H1 (cell line): Measurements from ENCODE around the gene PDGFD. TPM values are rescaled to one million over a fixed set of nuclear protein-coding genes. Genes with fewer than 3 reads are reported as not detected.

Experiments
- CBX5 ChIP-seq: fragments of 300-800, 300-1000 bp; sonication (generic); IDR thresholded peaks from 2 replicates; pipeline ENCODE4 v1.7.1; 2016; ENCODE audit warnings: antibody characterized with exemption, low read length, low read depth
- CEBPB ChIP-seq: IDR thresholded peaks from 2 replicates; pipeline ENCODE4 v1.6.1; 2012; ENCODE audit warnings: low read depth, low read length
- EZH2 ChIP-seq: fragments of 200-600 bp; sonication (generic); IDR thresholded peaks from 2 replicates; pipeline ENCODE4 v1.7.1; 2012; ENCODE audit warnings: low read depth, mild to moderate bottlenecking, moderate library complexity, low read length, inconsistent platforms; ENCODE audit not compliant: severe bottlenecking
- GABPA ChIP-seq: IDR thresholded peaks from 2 replicates; pipeline ENCODE4 v1.6.1; 2011; ENCODE audit warnings: mild to moderate bottlenecking, low read length, moderate library complexity, borderline replicate concordance; ENCODE audit not compliant: insufficient read depth
- HDAC6 ChIP-seq: IDR thresholded peaks from one replicate; pipeline ENCODE4 v1.7.1; 2012; ENCODE audit warnings: low read depth, mild to moderate bottlenecking, inconsistent platforms, low read length, moderate library complexity
- KDM5A ChIP-seq: fragments of 200-600 bp; IDR thresholded peaks from 2 replicates; pipeline ENCODE4 v1.7.1; 2012; ENCODE audit warnings: mild to moderate bottlenecking, low read length, inconsistent platforms, mixed read lengths
- RFX5 ChIP-seq: IDR thresholded peaks from 2 replicates; pipeline ENCODE4 v1.6.1; 2011; ENCODE audit warnings: low read depth, low read length, improper control_type of control experiment, borderline replicate concordance
- polyA plus RNA-seq, 7 experiments: library from polyadenylated mRNA; depleted of rRNA in 3 of 7; stranded (reverse) in 5 of 7; unstranded in 2 of 7; fragments of >200 nt in 5 of 7; fragments of 200-250 nt in 2 of 7; gene quantifications; 1 replicate in 5 of 7; 2 replicates in 1 of 7; 4 replicates in 1 of 7; pipeline versions ENCODE4 v1.2.1 to v1.2.3, GENCODE V29; 2011 to 2013; ENCODE audit warnings: missing spikeins in 2 of 7, mixed read lengths in 2 of 7
- total RNA-seq: library from RNA; stranded (reverse); fragmentation: NEBNext Ultra II Directional; extraction: Animal tissue kit (Norgen Biotek cat#: 25700); gene quantifications from 2 replicates; pipeline ENCODE4 v1.2.1, GENCODE V29; 2021
- TF ChIP-seq, protein P1 (sequence below): fragments of 300-600 bp; sonication (generic); IDR thresholded peaks from 2 replicates; pipeline ENCODE4 v1.7.1; 2012; ENCODE audit warnings: low read length, moderate library complexity, mild to moderate bottlenecking, inconsistent platforms; ENCODE audit not compliant: insufficient replicate concordance
- TF ChIP-seq, protein P2 (sequence below): IDR thresholded peaks from 2 replicates; pipeline ENCODE4 v1.6.1; 2011; ENCODE audit warnings: low read length, improper control_type of control experiment

Gene PDGFD
- total and polyA plus RNA-seq, 2 of the 8 experiments (the other 6 are each of a cell fraction or from before 2014, with no cell fraction given), result 1.1 to 3.9 TPM

DNA sequence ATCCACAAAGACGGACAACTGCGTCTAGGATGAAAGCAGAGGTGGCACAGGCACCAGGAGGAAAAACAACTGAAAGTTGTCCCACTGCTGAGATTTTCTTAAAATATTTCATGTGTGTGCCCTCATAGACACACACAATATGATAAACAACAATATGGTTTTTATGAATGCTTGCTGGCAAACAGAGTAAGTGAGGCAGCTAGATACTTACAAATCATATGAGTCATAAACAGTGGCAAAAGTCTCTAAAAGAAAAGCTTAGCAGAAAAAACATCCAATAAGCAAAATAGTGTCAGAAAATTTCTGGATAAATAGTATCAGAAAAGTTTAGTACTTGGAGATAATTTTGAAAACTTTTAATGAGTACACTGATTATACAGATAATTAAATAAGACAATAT is 228.7 kb downstream of the PDGFD start (continued):
- TF ChIP-seq, protein P1, sequence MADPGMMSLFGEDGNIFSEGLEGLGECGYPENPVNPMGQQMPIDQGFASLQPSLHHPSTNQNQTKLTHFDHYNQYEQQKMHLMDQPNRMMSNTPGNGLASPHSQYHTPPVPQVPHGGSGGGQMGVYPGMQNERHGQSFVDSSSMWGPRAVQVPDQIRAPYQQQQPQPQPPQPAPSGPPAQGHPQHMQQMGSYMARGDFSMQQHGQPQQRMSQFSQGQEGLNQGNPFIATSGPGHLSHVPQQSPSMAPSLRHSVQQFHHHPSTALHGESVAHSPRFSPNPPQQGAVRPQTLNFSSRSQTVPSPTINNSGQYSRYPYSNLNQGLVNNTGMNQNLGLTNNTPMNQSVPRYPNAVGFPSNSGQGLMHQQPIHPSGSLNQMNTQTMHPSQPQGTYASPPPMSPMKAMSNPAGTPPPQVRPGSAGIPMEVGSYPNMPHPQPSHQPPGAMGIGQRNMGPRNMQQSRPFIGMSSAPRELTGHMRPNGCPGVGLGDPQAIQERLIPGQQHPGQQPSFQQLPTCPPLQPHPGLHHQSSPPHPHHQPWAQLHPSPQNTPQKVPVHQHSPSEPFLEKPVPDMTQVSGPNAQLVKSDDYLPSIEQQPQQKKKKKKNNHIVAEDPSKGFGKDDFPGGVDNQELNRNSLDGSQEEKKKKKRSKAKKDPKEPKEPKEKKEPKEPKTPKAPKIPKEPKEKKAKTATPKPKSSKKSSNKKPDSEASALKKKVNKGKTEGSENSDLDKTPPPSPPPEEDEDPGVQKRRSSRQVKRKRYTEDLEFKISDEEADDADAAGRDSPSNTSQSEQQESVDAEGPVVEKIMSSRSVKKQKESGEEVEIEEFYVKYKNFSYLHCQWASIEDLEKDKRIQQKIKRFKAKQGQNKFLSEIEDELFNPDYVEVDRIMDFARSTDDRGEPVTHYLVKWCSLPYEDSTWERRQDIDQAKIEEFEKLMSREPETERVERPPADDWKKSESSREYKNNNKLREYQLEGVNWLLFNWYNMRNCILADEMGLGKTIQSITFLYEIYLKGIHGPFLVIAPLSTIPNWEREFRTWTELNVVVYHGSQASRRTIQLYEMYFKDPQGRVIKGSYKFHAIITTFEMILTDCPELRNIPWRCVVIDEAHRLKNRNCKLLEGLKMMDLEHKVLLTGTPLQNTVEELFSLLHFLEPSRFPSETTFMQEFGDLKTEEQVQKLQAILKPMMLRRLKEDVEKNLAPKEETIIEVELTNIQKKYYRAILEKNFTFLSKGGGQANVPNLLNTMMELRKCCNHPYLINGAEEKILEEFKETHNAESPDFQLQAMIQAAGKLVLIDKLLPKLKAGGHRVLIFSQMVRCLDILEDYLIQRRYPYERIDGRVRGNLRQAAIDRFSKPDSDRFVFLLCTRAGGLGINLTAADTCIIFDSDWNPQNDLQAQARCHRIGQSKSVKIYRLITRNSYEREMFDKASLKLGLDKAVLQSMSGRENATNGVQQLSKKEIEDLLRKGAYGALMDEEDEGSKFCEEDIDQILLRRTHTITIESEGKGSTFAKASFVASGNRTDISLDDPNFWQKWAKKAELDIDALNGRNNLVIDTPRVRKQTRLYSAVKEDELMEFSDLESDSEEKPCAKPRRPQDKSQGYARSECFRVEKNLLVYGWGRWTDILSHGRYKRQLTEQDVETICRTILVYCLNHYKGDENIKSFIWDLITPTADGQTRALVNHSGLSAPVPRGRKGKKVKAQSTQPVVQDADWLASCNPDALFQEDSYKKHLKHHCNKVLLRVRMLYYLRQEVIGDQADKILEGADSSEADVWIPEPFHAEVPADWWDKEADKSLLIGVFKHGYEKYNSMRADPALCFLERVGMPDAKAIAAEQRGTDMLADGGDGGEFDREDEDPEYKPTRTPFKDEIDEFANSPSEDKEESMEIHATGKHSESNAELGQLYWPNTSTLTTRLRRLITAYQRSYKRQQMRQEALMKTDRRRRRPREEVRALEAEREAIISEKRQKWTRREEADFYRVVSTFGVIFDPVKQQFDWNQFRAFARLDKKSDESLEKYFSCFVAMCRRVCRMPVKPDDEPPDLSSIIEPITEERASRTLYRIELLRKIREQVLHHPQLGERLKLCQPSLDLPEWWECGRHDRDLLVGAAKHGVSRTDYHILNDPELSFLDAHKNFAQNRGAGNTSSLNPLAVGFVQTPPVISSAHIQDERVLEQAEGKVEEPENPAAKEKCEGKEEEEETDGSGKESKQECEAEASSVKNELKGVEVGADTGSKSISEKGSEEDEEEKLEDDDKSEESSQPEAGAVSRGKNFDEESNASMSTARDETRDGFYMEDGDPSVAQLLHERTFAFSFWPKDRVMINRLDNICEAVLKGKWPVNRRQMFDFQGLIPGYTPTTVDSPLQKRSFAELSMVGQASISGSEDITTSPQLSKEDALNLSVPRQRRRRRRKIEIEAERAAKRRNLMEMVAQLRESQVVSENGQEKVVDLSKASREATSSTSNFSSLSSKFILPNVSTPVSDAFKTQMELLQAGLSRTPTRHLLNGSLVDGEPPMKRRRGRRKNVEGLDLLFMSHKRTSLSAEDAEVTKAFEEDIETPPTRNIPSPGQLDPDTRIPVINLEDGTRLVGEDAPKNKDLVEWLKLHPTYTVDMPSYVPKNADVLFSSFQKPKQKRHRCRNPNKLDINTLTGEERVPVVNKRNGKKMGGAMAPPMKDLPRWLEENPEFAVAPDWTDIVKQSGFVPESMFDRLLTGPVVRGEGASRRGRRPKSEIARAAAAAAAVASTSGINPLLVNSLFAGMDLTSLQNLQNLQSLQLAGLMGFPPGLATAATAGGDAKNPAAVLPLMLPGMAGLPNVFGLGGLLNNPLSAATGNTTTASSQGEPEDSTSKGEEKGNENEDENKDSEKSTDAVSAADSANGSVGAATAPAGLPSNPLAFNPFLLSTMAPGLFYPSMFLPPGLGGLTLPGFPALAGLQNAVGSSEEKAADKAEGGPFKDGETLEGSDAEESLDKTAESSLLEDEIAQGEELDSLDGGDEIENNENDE, result no peak
- TF ChIP-seq RFX5 (no peak), CBX5 (no peak), CEBPB (no peak), EZH2 (no peak), KDM5A (no peak), HDAC6 (no peak), GABPA (no peak)
- TF ChIP-seq, protein P2, sequence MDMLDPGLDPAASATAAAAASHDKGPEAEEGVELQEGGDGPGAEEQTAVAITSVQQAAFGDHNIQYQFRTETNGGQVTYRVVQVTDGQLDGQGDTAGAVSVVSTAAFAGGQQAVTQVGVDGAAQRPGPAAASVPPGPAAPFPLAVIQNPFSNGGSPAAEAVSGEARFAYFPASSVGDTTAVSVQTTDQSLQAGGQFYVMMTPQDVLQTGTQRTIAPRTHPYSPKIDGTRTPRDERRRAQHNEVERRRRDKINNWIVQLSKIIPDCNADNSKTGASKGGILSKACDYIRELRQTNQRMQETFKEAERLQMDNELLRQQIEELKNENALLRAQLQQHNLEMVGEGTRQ, result no peak
- TF ChIP-seq, all 59 proteins: peak for 0
